Natural killer cell (primary cell): ENCODE data around the gene SETBP1. TPM values are rescaled to one million over a fixed set of nuclear protein-coding genes. Genes with fewer than 3 reads are reported as not detected.

Source experiments
- ATAC-seq, 3 donors: fragments of 150-1000 bp in 2 of 3; fragments of 200-7000 bp in 1 of 3; cut with Tn5 transposase; 1 replicate in 1 of 3; 2 replicates in 2 of 3; pipeline ENCODE4 v1.10.0; 2021; ENCODE audit warnings: mild to moderate bottlenecking in 2 of 3, moderate library complexity in 2 of 3
- DNase-seq, 2 donors: peaks; one replicate each; pipeline versions ENCODE4 v3.0.0 to v3.0.0-alpha.2; 2013 to 2021; ENCODE audit warnings: mixed read lengths in 1 of 2
- H3K27ac ChIP-seq: one replicate; pipeline ENCODE4 v1.5.1; 2013; ENCODE audit warnings: mild to moderate bottlenecking, low read length
- H3K27me3 ChIP-seq: one replicate; pipeline ENCODE4 v1.6.1; 2013; ENCODE audit warnings: low read length; ENCODE audit not compliant: control insufficient read depth, insufficient read depth
- H3K36me3 ChIP-seq: one replicate; pipeline ENCODE4 v1.6.1; 2013; ENCODE audit warnings: low read length; ENCODE audit not compliant: control insufficient read depth, insufficient read depth
- H3K4me1 ChIP-seq: one replicate; pipeline ENCODE4 v1.6.1; 2013; ENCODE audit warnings: low read length; ENCODE audit not compliant: control insufficient read depth, insufficient read depth
- H3K4me3 ChIP-seq: one replicate; pipeline ENCODE4 v1.5.1; 2013; ENCODE audit warnings: low read length
- H3K9me3 ChIP-seq: one replicate; pipeline ENCODE4 v1.6.1; 2013; ENCODE audit warnings: low read length; ENCODE audit not compliant: control insufficient read depth, insufficient read depth
- H3K27ac Mint-ChIP-seq, 2 donors: one replicate each; pipeline ENCODE4 v1.8.0; 2022; ENCODE audit warnings: mild to moderate bottlenecking in 2 of 2, mixed read lengths in 2 of 2, moderate library complexity in 1 of 2
- H3K27me3 Mint-ChIP-seq, 2 donors: one replicate each; pipeline ENCODE4 v1.8.0; 2022; ENCODE audit warnings: low read depth in 2 of 2, mixed read lengths in 2 of 2
- H3K36me3 Mint-ChIP-seq: one replicate; pipeline ENCODE4 v1.8.0; 2022; ENCODE audit warnings: mixed read lengths
- H3K4me1 Mint-ChIP-seq, 2 donors: one replicate each; pipeline ENCODE4 v1.8.0; 2022; ENCODE audit warnings: mixed read lengths in 2 of 2
- H3K4me3 Mint-ChIP-seq: one replicate; pipeline ENCODE4 v1.8.0; 2022; ENCODE audit warnings: mild to moderate bottlenecking, moderate library complexity, mixed read lengths
- H3K9me3 Mint-ChIP-seq, 2 donors: one replicate each; pipeline ENCODE4 v1.8.0; 2022; ENCODE audit warnings: mixed read lengths in 2 of 2
- WGBS: methylation state at CpG from one replicate; pipeline ENCODE4 v1.1.7; 2013; ENCODE audit warnings: missing lambda C conversion rate; ENCODE audit not compliant: insufficient coverage; 5-methylcytosine and 5-hydroxymethylcytosine counted together
- intact Hi-C: fragments of 100-400 bp; cut with micrococcal nuclease; formaldehyde crosslinking; loops from one replicate; pipeline ENCODE4 v1.14.2; 2022
- total RNA-seq, 4 donors: library from RNA; stranded (reverse); fragments of 120-200 nt in 1 of 4; gene quantifications; one replicate each; pipeline versions ENCODE4 v1.2.3 to v1.2.4, GENCODE V29; 2013 to 2022
- TF ChIP-seq, protein P1 (sequence below): fragments of 200-600 bp; IDR thresholded peaks from one replicate; pipeline ENCODE4 v1.8.0; 2022; ENCODE audit warnings: antibody characterized with exemption

The SETBP1 gene
- total RNA-seq, 3 donors from 2014 or later (not counting 1 experiment from before 2014, with no cell fraction given) = 36.0 to 46.6 (median 41.2) TPM

DNA sequence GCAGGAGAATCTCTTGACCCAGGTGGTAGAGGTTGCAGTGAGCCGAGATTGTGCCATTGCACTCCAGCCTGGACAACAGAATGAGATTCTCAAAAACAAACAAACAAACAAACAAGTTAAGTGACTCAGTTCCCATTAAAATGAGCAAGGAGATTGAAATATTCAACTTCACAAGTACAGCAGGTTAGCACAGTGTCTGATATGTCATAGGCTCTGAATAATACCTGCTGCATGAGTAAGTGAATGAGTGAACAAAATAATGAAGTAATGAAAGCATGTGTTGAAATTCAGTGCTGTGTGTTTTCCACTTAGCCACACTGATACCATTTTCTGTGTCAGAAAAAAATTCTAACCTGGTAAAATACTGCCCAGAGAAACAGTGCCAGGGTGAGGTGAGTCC is 41.9 kb upstream of the SETBP1 start:
- no peak overlapping the region for H3K4me3 Mint-ChIP-seq

DNA sequence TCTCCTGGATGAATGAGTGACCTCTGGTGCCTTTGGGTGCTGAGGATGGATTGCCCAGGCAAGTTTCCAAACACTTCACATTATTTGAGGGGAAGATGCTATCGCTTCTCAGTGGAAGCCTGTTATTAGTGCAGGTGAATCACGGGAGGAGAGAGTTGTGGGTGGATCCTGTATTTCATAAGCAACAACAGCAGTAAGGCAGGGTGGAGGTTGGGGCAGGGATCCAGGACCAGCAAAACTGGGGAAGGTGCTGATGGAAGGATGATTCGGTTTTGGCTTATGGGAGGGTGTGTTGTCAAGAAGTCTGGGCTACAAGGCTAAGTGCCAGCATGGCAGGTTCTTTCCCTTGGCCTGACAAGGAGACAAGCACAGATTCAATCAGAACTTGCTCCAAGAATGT is 37.7 kb upstream of the SETBP1 start:
- H3K27ac ChIP-seq = no peak overlapping the region
- Mint-ChIP-seq H3K9me3 (no peaks in the 10 kb centered on the region), H3K27me3 (peaks cover 0 to 9% of the 10 kb centered on the region in 2 donors), H3K4me3 (no peak overlapping the region), H3K4me1 (peaks cover 37 to 43% of the 10 kb centered on the region in 2 donors), H3K27ac (no peak overlapping the region), H3K36me3 (no peaks in the 10 kb centered on the region)
- no peaks in the 10 kb centered on the region for H3K9me3 ChIP-seq
- DNase-seq = no peak
- 94% methylated on average over 3 of the region's 3 CpGs for WGBS
- no peaks in the 10 kb centered on the region for H3K27me3 ChIP-seq
- ATAC-seq = no peak
- TF ChIP-seq, protein P1, sequence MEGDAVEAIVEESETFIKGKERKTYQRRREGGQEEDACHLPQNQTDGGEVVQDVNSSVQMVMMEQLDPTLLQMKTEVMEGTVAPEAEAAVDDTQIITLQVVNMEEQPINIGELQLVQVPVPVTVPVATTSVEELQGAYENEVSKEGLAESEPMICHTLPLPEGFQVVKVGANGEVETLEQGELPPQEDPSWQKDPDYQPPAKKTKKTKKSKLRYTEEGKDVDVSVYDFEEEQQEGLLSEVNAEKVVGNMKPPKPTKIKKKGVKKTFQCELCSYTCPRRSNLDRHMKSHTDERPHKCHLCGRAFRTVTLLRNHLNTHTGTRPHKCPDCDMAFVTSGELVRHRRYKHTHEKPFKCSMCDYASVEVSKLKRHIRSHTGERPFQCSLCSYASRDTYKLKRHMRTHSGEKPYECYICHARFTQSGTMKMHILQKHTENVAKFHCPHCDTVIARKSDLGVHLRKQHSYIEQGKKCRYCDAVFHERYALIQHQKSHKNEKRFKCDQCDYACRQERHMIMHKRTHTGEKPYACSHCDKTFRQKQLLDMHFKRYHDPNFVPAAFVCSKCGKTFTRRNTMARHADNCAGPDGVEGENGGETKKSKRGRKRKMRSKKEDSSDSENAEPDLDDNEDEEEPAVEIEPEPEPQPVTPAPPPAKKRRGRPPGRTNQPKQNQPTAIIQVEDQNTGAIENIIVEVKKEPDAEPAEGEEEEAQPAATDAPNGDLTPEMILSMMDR = no peak
- no peak overlapping the region for H3K4me3 ChIP-seq
- peaks cover 12% of the 10 kb centered on the region for H3K4me1 ChIP-seq
- intact Hi-C loops = no loop called here
- no peaks in the 10 kb centered on the region for H3K36me3 ChIP-seq

More for the DNA sequence above, 41.9 kb upstream of the SETBP1 start:
- intact Hi-C loops = loop anchor here (10.0 kb wide), 1 partner anchor 114 kb away; no protein-coding TSS in a partner anchor
- no peak overlapping the region for H3K27ac Mint-ChIP-seq
- Histone ChIP-seq H3K36me3 (no peaks in the 10 kb centered on the region), H3K4me3 (no peak overlapping the region), H3K9me3 (no peaks in the 10 kb centered on the region), H3K4me1 (peaks cover 20% of the 10 kb centered on the region), H3K27me3 (no peaks in the 10 kb centered on the region), H3K27ac (no peak overlapping the region)
- H3K36me3 Mint-ChIP-seq = no peaks in the 10 kb centered on the region
- TF ChIP-seq, protein P1 = no peak
- H3K4me1 Mint-ChIP-seq = peaks cover 71 to 73% of the 10 kb centered on the region in 2 donors
- WGBS = 83% methylated on average over 1 of the region's 1 CpG
- H3K27me3 Mint-ChIP-seq = peaks cover 0 to 6% of the 10 kb centered on the region in 2 donors
- no peak for DNase-seq
- no peak for ATAC-seq
- no peaks in the 10 kb centered on the region for H3K9me3 Mint-ChIP-seq

DNA sequence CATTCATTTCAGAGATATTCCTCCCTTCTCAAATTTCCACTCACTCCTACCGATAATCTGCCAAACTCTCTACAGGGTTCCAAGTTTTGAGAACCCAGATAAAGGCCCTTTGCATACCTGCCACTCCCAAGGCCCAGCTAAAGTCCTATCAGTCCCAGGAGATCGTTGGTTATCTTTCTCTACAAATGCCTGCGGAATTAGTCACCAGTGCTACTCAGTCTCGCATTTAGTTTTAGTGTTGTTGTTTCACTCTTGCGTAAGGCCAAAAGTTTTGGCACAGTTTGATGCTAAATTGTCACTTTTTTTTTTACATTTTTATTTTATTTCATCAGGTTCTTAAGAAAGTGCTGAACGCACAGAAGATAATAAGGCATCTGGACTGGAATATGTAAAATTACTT is 29.2 kb upstream of the SETBP1 start:
- Mint-ChIP-seq H3K36me3 (no peaks in the 10 kb centered on the region), H3K9me3 (no peaks in the 10 kb centered on the region), H3K27me3 (peaks cover 0 to 5% of the 10 kb centered on the region in 2 donors), H3K4me3 (no peak overlapping the region), H3K27ac (no peak overlapping the region), H3K4me1 (peaks cover 0 to 5% of the 10 kb centered on the region in 2 donors)
- intact Hi-C loops = no loop called here
- Histone ChIP-seq H3K36me3 (no peaks in the 10 kb centered on the region), H3K4me3 (no peak overlapping the region), H3K4me1 (no peaks in the 10 kb centered on the region), H3K9me3 (no peaks in the 10 kb centered on the region), H3K27ac (no peak overlapping the region), H3K27me3 (no peaks in the 10 kb centered on the region)
- DNase-seq = no peak
- TF ChIP-seq, protein P1 = no peak
- WGBS = 63% methylated on average over 6 of the region's 6 CpGs
- ATAC-seq = no peak

DNA sequence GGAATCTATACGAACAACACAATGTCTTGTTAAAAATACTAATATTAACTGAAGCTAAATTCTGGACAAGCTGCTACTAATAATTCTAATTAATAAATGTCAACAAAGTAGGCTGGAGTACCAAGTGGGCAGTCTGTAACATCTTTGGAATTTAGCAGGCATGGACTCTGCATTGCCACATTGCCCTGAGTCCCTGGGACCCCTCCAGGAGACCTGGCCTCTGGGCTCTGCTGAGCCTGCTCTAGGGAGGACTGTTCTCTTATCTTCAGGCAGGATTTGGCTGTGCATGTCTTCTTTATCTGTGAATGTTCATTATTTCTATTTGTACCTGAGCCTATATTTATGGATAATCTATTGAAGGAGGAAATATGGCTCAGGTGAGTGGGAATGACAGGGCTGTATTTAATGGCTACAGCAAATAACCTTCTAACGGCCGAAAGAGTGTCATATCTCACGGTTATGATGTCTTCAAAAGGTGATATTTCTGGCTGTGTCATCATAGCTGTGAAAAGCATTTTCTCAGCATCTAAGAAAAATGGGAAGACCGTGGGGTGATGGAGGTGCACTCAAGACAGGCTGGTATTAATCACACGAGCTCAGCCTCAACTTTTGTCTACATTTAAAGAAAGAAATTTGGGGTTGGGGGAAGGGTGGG is 28.6 kb upstream of the SETBP1 start:
- Histone ChIP-seq H3K27me3 (no peaks in the 10 kb centered on the region), H3K4me1 (no peaks in the 10 kb centered on the region), H3K36me3 (no peaks in the 10 kb centered on the region), H3K27ac (no peak overlapping the region), H3K4me3 (no peak overlapping the region), H3K9me3 (no peaks in the 10 kb centered on the region)
- H3K27me3 Mint-ChIP-seq = peaks cover 0 to 5% of the 10 kb centered on the region in 2 donors
- WGBS = 94% methylated on average over 5 of the region's 6 CpGs
- peaks cover 0 to 5% of the 10 kb centered on the region in 2 donors for H3K4me1 Mint-ChIP-seq
- intact Hi-C loops = no loop called here
- no peaks in the 10 kb centered on the region for H3K9me3 Mint-ChIP-seq
- no peak overlapping the region for H3K27ac Mint-ChIP-seq
- DNase-seq = no peak
- H3K4me3 Mint-ChIP-seq = no peak overlapping the region
- no peaks in the 10 kb centered on the region for H3K36me3 Mint-ChIP-seq
- TF ChIP-seq, protein P1 = no peak
- ATAC-seq = no peak
